ENCODE measurements around the gene CMTM2. TPM values are rescaled to one million over a fixed set of nuclear protein-coding genes. Genes with fewer than 3 reads are reported as not detected.

Gene CMTM2
- total and polyA plus RNA-seq, 3 experiments from 2014 or later, result 0.22 to 0.24 TPM; not detected in 1

GRCh38 chr16:66612422-66612821, 33.2 kb downstream of the CMTM2 start:
- Mint-ChIP-seq H3K9me3 (no peaks in the 10 kb centered on the region), H3K4me3 (no peak overlapping the region), H3K4me1 (peaks cover 11 to 18% (median 12%) of the 10 kb centered on the region in 3 donors), H3K27ac (no peak overlapping the region), H3K36me3 (peaks cover 0 to 55% (median 0%) of the 10 kb centered on the region in 3 donors), H3K27me3 (no peaks in the 10 kb centered on the region)
- Histone ChIP-seq H3K4me1 (ENCODE audit: insufficient read depth, low read length) (peaks cover 12% of the 10 kb centered on the region), H3K4me3 (ENCODE audit: low read length) (no peak overlapping the region), H3K27ac (ENCODE audit: low read depth, low read length) (no peak overlapping the region), H3K9me3 (ENCODE audit: low read length) (no peaks in the 10 kb centered on the region), H3K27me3 (ENCODE audit: insufficient read depth, low read length, poor library complexity, severe bottlenecking) (no peaks in the 10 kb centered on the region), H3K36me3 (ENCODE audit: insufficient read depth, low read length) (peaks cover 29% of the 10 kb centered on the region)
- ChIA-PET CTCF (interaction anchor here (1.9 to 2.2 kb wide), 2 partner anchors 38 to 39 kb away, joined by 4 to 7 read pairs; no protein-coding TSS in a partner anchor), POLR2A (no interaction called here)
- DNase-seq, result no peak

GRCh38 chr16:66614161-66614802, 35.0 kb downstream of the CMTM2 start:
- H3K9me3 ChIP-seq (ENCODE audit: low read length), result no peaks in the 10 kb centered on the region
- no peaks in the 10 kb centered on the region for H3K4me1 ChIP-seq (ENCODE audit: insufficient read depth, low read length)
- Mint-ChIP-seq H3K9me3 (no peaks in the 10 kb centered on the region), H3K4me1 (peaks cover 0 to 6% (median 0%) of the 10 kb centered on the region in 3 donors), H3K27ac (no peak overlapping the region), H3K4me3 (no peak overlapping the region), H3K36me3 (peaks cover 0 to 50% (median 0%) of the 10 kb centered on the region in 3 donors), H3K27me3 (no peaks in the 10 kb centered on the region)
- ChIA-PET POLR2A (no interaction called here), CTCF (interaction anchor here (1.9 kb wide), 1 partner anchor 37 kb away, joined by 4 read pairs; no protein-coding TSS in a partner anchor)
- no peak for DNase-seq
- H3K27me3 ChIP-seq (ENCODE audit: insufficient read depth, low read length, poor library complexity, severe bottlenecking), result no peaks in the 10 kb centered on the region
- H3K27ac ChIP-seq (ENCODE audit: low read depth, low read length), result no peak overlapping the region
- no peak overlapping the region for H3K4me3 ChIP-seq (ENCODE audit: low read length)
- peaks cover 25% of the 10 kb centered on the region for H3K36me3 ChIP-seq (ENCODE audit: insufficient read depth, low read length)

- peaks cover 0 to 32% (median 0%) of the 10 kb centered on the region in 3 donors for H3K36me3 Mint-ChIP-seq
- no peaks in the 10 kb centered on the region for H3K27me3 Mint-ChIP-seq
- no peak overlapping the region for H3K4me3 ChIP-seq (ENCODE audit: low read length)
- H3K36me3 ChIP-seq (ENCODE audit: insufficient read depth, low read length), result peaks cover 13% of the 10 kb centered on the region
- H3K9me3 Mint-ChIP-seq, result no peaks in the 10 kb centered on the region
- ChIA-PET CTCF (interaction anchor here (1.7 kb wide), 1 partner anchor 8 kb away, joined by 9 read pairs; no protein-coding TSS in a partner anchor), POLR2A (no interaction called here)
- DNase-seq, result no peak
- no peaks in the 10 kb centered on the region for H3K4me1 ChIP-seq (ENCODE audit: insufficient read depth, low read length)
- H3K27ac Mint-ChIP-seq, result peak overlapping the region in 1 of 8 donors; percentile 21
- H3K9me3 ChIP-seq (ENCODE audit: low read length), result no peaks in the 10 kb centered on the region
- no peaks in the 10 kb centered on the region for H3K27me3 ChIP-seq (ENCODE audit: insufficient read depth, low read length, poor library complexity, severe bottlenecking)
- no peak overlapping the region for H3K27ac ChIP-seq (ENCODE audit: low read depth, low read length)
- peaks cover 0 to 6% (median 0%) of the 10 kb centered on the region in 3 donors for H3K4me1 Mint-ChIP-seq
- no peak overlapping the region for H3K4me3 Mint-ChIP-seq
Measured at GRCh38 chr16:66616169-66616568, 36.9 kb downstream of the CMTM2 start.

DNA sequence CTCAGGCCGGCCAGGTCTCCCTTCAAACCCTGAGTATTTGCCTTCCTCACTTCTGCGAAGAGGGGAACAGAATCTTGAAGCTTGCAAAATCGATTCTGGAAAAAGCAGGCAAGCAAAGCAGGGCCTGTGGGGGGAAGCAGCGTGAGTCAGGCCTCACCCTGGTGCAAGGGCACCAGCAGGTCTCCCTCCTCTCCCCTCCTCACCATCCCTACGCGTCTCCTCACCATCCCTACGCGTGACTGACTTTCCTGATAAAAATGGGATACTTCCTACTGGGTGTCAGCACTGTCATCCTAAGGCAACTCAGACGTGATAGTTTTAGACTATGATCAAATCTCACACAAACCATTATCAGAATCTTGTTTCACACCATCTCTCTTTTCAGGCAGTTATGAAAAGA, 37.3 kb downstream of the CMTM2 start:
- peak overlapping the region in 4 of 8 donors; percentile 35 to 92 (median 53) for H3K27ac Mint-ChIP-seq
- peaks cover 9% of the 10 kb centered on the region for H3K36me3 ChIP-seq (ENCODE audit: insufficient read depth, low read length)

DNA sequence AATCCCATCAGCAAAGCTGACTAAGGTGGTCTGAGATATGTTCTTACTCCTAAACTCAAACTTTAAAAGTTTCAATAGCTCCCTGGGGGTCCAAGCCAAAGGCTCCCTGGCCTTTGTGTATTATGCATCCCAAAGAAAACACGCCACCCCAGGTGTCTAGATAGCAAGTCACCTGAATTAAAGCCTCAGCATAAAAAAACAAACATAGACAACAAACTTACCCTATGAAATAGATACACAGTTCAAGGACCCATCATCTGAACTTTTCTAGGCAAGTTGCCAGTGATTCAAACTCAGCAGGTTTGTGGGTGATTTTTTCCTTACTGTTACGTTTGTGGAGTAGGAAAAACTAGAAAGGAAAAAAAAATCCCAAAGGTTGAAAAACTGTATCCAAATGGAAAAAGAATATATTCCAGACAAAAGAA, 37.8 kb downstream of the CMTM2 start:
- Mint-ChIP-seq H3K9me3 (no peaks in the 10 kb centered on the region), H3K27me3 (no peaks in the 10 kb centered on the region), H3K27ac (peak overlapping the region in 2 of 8 donors; percentile 12 to 40), H3K4me3 (no peak overlapping the region), H3K4me1 (peaks cover 0 to 6% (median 0%) of the 10 kb centered on the region in 3 donors), H3K36me3 (peaks cover 0 to 23% (median 0%) of the 10 kb centered on the region in 3 donors)
- H3K4me3 ChIP-seq (ENCODE audit: low read length), result no peak overlapping the region
- peaks cover 7% of the 10 kb centered on the region for H3K36me3 ChIP-seq (ENCODE audit: insufficient read depth, low read length)
- no peaks in the 10 kb centered on the region for H3K27me3 ChIP-seq (ENCODE audit: insufficient read depth, low read length, poor library complexity, severe bottlenecking)
- ChIA-PET POLR2A (no interaction called here), CTCF (interaction anchor here (0.9 to 1.7 kb wide), 2 partner anchors 9 to 34 kb away, joined by 3 to 9 read pairs; no protein-coding TSS in a partner anchor)
- no peaks in the 10 kb centered on the region for H3K9me3 ChIP-seq (ENCODE audit: low read length)
- H3K4me1 ChIP-seq (ENCODE audit: insufficient read depth, low read length), result no peaks in the 10 kb centered on the region
- DNase-seq, result no peak
- H3K27ac ChIP-seq (ENCODE audit: low read depth, low read length), result no peak overlapping the region

More for the DNA sequence above, 37.3 kb downstream of the CMTM2 start:
- peaks cover 0 to 6% (median 0%) of the 10 kb centered on the region in 3 donors for H3K4me1 Mint-ChIP-seq
- no peaks in the 10 kb centered on the region for H3K27me3 Mint-ChIP-seq
- POLR2A ChIA-PET, result no interaction called here
- DNase-seq, result no peak
- H3K4me3 Mint-ChIP-seq, result no peak overlapping the region
- Histone ChIP-seq H3K9me3 (ENCODE audit: low read length) (no peaks in the 10 kb centered on the region), H3K4me3 (ENCODE audit: low read length) (no peak overlapping the region), H3K27me3 (ENCODE audit: insufficient read depth, low read length, poor library complexity, severe bottlenecking) (no peaks in the 10 kb centered on the region), H3K4me1 (ENCODE audit: insufficient read depth, low read length) (no peaks in the 10 kb centered on the region), H3K27ac (ENCODE audit: low read depth, low read length) (no peak overlapping the region)
- CTCF ChIA-PET, result interaction anchor here (0.9 to 1.7 kb wide), 2 partner anchors 8 to 34 kb away, joined by 3 to 9 read pairs; no protein-coding TSS in a partner anchor
- peaks cover 0 to 27% (median 0%) of the 10 kb centered on the region in 3 donors for H3K36me3 Mint-ChIP-seq
- no peaks in the 10 kb centered on the region for H3K9me3 Mint-ChIP-seq

- H3K36me3 ChIP-seq (ENCODE audit: insufficient read depth, low read length), result peaks cover 7% of the 10 kb centered on the region
- H3K4me3 Mint-ChIP-seq, result no peak overlapping the region
- H3K9me3 Mint-ChIP-seq, result no peaks in the 10 kb centered on the region
- DNase-seq, result no peak
- H3K4me1 ChIP-seq (ENCODE audit: insufficient read depth, low read length), result no peaks in the 10 kb centered on the region
- H3K4me3 ChIP-seq (ENCODE audit: low read length), result no peak overlapping the region
- H3K9me3 ChIP-seq (ENCODE audit: low read length), result no peaks in the 10 kb centered on the region
- H3K27ac ChIP-seq (ENCODE audit: low read depth, low read length), result no peak overlapping the region
- no peaks in the 10 kb centered on the region for H3K27me3 ChIP-seq (ENCODE audit: insufficient read depth, low read length, poor library complexity, severe bottlenecking)
- ChIA-PET CTCF (interaction anchor here (1.7 kb wide), 1 partner anchor 9 kb away, joined by 9 read pairs; no protein-coding TSS in a partner anchor), POLR2A (no interaction called here)
- H3K27ac Mint-ChIP-seq, result peak overlapping the region in 1 of 8 donors; percentile 54
- H3K27me3 Mint-ChIP-seq, result no peaks in the 10 kb centered on the region
- H3K36me3 Mint-ChIP-seq, result peaks cover 0 to 16% (median 0%) of the 10 kb centered on the region in 3 donors
- peaks cover 0 to 6% (median 0%) of the 10 kb centered on the region in 3 donors for H3K4me1 Mint-ChIP-seq
Measured at GRCh38 chr16:66617728-66618127, 38.5 kb downstream of the CMTM2 start.

- Histone ChIP-seq H3K27me3 (ENCODE audit: insufficient read depth, low read length, poor library complexity, severe bottlenecking) (no peaks in the 10 kb centered on the region), H3K9me3 (ENCODE audit: low read length) (no peaks in the 10 kb centered on the region), H3K27ac (ENCODE audit: low read depth, low read length) (no peak overlapping the region), H3K4me3 (ENCODE audit: low read length) (no peak overlapping the region), H3K36me3 (ENCODE audit: insufficient read depth, low read length) (no peaks in the 10 kb centered on the region), H3K4me1 (ENCODE audit: insufficient read depth, low read length) (no peaks in the 10 kb centered on the region)
- DNase-seq, result no peak
- Mint-ChIP-seq H3K36me3 (peaks cover 0 to 6% (median 0%) of the 10 kb centered on the region in 3 donors), H3K27me3 (no peaks in the 10 kb centered on the region), H3K27ac (no peak overlapping the region), H3K4me1 (peaks cover 0 to 6% (median 0%) of the 10 kb centered on the region in 3 donors), H3K4me3 (no peak overlapping the region), H3K9me3 (no peaks in the 10 kb centered on the region)
- POLR2A ChIA-PET, result interaction anchor here (0.6 kb wide), 1 partner anchor 52 kb away, joined by 4 read pairs; no protein-coding TSS in a partner anchor
- CTCF ChIA-PET, result interaction anchor here (2.5 kb wide), 1 partner anchor 11 kb away, joined by 12 read pairs; no protein-coding TSS in a partner anchor
Measured at GRCh38 chr16:66618588-66619375, 39.5 kb downstream of the CMTM2 start.
